Measurements from ENCODE around the gene SLC9A9.
"Not testable (repeated sequence)": the region's sequence is repeated elsewhere in the genome, so short reads cannot be mapped to it uniquely, and the experiment has no call there.

SLC9A9 gene

DNA sequence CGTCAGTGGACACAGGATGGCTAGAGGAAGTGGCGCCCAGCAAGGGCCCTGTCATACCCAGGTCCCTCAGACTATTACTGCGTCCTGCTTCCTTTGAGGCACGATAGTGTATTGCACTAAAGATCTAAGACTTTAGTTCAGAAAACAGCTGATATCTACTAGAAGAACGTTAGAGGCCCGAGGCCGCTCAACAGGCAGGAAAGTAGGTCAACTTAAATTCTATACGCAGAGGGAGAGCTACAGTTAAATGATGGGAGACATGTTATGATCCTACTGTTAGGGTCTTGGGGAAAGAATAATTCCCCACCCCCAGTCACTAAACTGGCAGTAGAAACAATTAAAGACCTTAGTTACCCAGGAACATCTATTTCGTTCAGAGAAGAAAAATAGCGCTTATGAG, 410.9 kb downstream of the SLC9A9 start:
- no peak for DNase-seq

DNA sequence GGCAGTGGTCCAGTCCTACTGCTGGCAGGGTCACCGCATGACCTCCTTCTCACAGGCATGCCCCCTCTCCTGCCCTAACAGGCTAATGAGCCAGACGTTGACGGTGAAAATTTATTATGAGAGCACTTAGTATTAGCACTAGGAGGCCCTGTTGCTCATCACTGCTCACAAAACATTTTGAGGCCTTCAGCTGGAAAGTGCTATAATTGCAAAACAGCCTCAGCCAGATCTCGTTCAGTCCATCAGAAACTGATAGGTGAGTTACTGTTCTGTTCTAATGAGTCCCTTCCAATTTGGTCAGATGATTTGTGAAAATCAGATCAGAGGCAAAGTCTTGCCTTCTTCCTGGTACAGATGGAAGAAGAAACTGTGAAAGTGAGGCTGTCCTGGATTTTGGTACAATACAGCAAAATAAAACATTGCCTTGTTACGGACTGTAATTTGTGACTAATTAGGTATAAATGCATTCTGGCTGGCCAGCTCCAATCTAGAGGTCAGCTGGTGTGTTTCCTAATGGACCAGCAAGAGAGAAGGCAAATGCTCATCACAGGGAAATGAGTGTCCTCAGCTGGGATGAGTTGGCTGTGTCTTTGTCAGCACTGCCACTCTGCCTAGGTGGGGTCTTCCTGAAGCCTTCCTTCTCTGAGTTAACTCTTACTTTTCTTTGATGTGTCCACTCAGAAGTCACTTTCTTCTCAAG, 411.9 kb downstream of the SLC9A9 start:
- DNase-seq: no peak

DNA sequence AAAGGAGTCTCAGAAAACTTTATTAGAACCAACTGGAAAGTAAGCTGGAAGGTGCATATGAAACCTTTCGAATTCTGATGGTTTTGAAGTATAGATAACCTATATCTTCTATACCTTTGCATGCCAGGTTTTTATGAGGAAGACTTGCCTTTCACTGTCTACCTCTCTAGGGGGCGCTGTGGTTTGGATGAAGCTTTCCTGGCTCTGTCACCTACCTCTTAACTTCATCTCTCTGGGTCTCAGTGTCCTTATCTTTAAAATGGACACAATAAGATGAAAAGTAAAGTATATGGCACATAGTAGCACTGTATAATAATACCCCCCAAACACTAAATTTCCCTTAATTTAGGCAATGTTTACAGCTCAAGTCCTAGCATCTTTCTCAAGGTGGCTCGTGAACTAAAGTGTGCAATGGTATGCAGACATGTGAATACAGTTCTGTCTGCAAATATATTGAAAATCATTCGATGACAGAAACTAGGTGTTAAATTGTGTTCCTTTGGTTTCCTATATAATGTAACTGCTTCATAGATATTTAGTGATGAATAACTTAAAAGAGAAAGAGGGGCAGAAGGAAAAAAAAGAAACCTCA, 414.4 kb downstream of the SLC9A9 start:
- DNase-seq: peak; percentile 11

DNA sequence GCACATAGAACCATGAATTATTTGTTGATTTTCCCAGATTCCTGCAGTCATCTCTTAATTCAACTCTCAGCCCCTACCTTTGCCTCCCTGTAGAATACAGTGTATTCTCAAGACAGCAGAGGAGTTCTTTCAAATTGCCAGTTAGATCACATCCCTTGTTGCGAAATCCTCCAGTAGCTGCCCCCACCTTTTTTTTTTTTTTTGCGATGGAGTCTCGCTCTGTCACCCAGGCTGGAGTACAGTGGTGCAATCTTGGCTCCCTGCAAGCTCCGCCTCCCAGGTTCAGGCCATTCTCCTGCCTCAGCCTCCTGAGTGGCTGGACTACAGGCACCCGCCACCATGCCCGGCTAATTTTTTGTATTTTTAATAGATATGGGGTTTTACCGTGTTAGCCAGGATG, 417.0 kb downstream of the SLC9A9 start:
- DNase-seq: not testable (repeated sequence)

DNA sequence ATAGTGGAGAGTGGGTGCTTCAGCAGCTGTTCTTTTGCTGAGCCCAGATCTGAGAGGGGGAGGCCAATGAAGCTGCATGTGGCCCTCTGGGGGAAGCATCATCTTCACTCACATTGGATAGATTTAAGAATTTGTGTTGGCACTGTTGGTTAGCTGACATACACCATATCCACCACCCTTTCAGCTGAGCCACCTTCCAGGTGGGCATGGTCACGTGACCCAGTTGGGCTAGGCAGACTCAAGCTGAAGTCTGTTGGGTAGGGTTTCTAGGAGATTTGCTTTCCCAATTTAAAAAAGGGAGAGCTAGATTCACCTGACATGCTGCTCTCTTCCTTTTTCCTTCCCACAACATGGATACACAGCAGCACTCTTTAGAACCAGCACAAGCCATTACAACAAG, 417.7 kb downstream of the SLC9A9 start:
- DNase-seq: no peak

DNA sequence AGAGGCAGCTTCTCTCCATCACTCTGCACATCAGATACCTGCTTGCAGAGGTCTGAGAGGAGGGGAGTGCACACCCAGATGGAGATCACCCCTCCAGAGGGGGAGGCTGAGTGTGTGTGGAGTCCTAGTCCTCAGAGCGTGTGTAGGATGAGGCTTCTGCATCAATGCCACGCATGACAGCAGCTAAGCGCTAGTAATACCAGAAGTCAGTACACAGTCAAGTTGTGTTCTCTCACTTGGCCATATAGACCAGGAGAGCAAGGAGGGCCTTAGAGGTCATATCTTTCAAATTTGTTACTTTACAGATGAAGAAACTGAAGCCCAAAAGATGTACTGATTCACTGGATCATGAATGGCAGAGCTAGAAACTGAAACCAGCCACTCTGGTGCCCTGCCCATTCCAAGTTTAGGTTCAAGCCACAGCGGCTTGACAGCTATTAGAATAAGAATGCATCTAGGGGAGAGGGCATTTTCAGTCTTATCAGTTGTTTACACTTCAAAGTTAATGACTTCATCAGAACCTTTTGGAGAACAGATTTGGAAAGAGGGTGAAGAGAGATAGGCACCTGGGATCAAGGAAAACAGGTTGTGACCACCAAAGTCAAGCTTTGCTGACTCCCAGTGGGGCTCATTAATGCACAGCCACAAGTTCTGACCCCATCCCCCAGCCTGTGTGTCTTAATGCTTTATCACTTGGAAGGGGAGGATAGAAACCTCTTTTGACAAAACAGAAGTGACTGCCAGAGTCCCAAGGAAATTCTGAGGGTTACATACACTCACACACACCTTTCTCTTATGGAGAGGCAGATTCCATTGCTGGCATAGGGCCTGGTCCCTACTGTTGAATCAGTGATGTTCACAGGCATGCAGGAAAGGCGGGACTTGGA, 418.4 kb downstream of the SLC9A9 start:
- no peak for DNase-seq

DNA sequence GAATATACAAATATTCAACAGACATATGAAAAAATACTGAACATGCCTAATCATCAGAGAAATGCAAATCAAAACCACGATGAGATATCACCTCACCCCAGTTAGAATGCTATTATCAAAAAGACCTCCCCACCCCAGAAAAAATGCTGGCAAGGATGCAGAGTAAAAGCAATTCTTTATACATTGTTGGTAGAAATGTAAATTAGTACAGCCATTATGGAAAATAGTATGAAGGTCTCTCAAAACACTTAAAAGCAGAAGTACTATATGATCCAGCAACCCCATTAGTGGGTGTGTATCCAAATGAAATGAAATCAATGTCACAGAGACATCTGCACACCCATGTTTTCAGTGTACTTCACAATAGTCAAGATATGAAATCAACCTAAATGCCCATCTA, 420.0 kb downstream of the SLC9A9 start:
- no peak for DNase-seq

DNA sequence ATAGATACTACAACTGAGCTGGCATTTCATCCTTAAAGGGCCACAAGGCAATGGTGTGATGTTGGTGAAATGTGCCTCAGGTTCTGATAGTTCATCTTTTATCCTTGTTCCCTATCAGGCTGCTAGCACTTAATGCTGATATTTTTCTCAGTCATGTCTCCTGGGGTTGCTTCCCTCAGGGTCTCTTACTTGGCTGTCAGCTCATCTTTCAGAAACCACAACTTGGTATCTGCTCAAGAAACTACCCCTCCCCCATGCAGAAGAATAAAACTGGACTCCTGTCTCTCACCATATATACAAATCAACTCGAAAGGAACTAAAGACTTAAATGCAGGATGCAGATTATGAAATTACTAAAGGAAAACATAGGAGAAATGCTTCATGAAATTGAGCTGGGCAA, 420.6 kb downstream of the SLC9A9 start:
- DNase-seq: no peak

DNA sequence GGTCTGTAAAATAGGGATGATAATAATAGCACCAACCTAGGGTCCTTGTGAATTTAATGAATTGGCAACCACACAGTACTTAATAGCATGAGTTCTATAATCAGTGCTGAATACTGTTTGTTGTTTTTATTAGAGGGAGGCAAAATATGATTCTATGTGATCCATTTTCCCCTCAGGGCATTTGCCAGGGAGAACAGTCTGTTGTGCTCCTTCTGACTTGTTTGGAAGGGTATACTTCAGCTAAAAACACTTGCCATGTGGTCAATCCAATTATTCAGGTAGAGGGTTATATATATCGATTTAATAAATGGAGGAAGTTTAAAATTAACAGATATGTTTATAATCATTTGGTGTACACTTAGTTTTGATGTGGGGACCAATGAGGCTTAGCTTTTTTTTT, 423.4 kb downstream of the SLC9A9 start:
- no peak for DNase-seq

DNA sequence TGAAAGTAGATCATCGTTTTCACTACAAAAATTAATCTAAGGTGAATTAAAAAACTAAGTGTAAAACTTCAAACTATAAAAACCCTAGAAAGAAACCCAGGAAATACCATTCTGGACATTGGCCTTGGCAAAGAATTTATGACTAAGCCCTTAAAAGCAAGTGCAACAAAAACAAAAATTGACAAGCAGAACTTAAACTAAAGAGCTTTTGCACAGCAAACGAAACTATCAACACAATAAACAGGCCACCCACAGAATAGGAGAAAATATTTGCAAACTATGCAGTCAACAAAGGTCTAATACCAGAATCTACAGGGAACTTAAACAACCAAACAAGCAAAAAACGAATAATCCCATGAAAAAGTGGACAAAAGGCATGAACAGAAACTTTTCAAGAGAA, 426.7 kb downstream of the SLC9A9 start:
- DNase-seq: no peak

DNA sequence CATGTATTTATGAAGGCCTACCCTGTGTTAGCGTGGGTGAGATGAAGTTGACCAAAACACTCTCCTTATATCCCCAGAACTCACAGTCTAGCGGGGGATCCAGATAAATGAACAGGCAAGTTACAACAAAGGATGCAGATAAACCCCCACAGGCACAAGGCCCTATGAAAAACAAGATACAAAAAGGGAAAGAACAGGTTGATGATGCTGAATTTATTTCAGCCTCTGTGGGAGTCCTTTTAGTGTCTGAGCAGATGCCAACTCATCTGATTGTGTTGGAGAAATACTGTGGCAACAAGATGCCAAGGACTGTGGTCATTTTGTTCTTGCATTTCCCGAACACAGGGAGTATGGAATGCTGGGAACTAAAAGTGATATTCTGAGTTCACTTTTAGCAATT, 428.7 kb downstream of the SLC9A9 start:
- no peak for DNase-seq

DNA sequence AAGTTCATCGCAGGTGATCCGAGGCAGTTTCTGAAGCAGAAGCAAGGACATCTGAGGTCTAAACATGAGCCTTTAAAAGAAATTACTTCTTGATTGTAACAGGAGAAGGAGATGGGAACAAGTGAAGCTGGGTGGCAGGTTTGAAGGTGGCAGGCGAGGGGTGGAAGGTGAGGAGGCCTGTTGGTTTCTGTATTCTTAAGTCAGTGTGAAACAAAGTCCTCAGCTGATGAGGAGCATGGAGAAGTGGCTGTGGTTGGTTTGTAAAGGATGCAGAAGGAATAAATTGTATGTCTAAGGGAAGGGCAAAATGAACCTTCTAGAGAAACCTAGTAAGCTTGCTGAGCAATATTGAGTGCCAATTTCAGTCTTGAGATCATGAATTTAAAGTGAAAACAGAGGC, 429.9 kb downstream of the SLC9A9 start:
- no peak for DNase-seq

DNA sequence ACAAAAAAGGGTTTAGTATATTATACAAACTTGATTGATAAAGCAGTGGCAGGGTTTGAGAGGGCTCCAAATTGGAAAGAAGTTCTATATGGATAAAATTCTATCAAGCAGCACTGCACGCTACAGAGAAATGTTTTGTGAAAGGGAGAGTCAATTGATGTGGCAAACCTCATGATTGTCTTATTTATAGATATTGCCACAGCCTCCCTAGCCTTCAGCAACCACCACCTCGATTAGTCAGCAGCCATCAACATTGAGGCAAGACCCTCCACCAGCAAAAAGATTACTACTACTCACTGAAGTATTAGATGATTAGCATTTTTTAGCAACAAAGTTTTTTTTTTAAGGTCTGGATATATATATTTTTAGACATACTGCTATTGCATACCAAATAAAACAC, 432.0 kb downstream of the SLC9A9 start:
- DNase-seq: no peak

DNA sequence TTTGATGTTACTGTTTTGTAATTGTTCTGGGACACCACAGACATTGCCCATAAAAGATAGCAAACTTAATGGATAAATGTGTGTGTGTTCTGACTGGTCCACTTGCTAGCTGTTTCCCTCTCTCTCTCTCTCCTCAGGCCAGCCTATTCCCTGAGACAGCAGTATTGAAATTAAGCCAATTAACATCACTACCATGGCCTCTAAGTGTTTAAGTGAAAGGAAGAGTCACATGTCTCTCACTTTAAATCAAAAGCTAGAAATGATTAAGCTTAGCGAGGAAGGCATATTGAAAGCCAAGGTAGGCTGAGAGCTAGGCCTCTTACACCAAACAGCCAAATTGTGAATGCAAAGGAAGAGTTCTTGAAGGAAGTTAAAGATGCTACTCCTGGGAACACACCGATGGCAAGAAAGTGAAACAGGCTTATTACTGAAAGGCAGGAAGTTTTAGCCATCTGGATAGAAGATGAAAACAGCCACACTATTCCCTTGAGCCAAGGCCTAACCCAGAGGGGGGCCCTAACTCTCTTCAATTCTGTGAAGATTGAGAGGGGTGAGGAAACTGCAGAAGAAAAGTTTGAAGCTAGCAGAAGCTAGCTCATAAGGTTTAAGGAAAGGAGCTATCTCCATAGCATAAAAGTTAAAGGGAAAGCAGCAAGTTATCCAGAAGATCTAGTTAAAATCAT, 433.6 kb downstream of the SLC9A9 start:
- DNase-seq: no peak

DNA sequence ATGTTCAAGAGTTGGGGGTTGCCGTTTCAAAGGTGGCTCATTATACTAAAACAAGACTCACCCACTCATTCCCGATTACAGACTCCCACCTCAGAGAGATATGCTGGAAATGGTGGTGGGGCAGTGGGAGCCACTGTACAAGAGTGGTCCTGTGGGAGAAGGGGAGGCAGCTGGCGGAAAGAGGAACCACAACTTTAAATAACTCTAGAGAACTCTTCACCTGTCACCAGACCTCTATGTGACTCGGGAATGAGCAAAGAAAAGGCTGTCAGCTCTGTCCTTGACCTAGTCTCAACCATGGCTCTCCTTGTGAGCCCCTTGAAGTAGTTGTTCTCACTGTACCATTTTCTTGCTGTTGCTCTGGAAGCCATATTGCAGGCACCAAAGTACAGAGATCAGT, 434.9 kb downstream of the SLC9A9 start:
- no peak for DNase-seq

DNA sequence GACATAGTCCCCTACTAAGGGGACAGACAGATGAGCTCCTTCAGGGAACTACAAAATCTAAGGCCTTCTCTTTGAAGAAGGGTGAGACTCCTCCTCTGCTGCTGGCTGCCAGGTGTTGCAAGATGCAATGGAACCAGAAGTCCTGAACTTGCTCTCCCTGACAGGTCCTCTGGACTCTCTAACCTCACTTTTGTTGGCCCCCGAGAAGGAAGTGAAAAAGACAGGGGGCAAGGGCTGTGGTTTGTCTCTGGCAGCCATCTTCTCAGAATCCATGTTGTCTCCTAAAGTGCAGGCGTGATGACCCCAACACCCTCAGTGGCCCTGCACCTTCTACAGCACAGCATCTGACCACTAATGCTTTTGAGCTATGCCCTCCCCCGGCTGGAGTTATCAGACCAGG, 436.2 kb downstream of the SLC9A9 start:
- no peak for DNase-seq

DNA sequence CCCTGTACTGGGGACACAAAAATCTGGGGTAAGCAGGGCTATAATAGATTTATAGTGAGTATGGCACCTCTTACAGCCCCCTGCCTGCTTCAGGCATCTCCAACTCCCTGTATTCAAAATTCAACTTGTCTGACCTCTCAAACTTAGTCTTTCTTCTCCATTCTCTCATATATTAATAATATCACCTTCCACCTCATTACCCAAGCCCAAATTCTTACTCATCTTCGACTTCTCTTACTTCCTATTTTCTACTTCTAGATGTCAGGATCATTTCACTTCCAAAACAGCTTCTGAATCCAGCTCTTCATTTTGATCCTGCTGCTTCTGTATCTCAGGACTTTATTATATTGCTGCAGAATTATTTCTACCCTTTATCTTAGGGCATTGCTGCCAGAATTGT, 438.0 kb downstream of the SLC9A9 start:
- no peak for DNase-seq

DNA sequence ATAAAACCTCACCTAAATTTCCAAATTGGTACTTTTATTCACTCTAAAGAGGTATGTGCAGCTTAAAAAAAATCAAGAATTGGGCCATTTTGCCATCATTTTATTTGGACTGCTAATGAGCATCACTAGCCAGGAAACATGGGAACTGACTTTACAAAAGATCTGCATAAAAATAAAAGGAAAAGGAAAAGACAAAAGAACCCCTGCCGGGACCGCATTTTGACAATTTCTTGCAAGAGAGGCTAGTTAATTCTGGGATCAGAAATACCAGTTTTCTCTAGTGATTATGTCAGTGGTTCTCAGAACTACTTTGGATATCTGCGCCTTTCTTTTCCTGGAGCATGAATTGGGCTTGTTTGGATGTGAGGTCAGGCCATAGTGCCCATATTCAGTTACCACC, 439.5 kb downstream of the SLC9A9 start:
- DNase-seq: no peak

DNA sequence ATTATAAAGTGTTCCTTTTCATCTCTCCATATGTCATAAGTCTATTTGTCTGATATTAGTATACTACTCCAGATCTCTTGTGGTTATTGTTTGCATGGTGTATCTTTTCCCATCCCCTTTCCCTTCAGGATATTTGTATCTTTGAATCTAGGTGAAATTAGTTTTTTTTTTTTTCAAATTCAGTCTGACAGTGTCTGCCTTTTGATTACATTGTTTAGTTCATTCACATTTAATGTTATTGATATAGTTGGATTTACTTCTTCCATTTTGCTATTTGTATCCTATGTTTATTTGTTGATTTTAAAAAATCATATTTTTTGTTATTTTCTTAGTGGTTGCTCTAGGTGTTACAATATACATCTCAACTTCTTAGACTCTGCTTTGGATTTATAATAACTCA, 445.7 kb downstream of the SLC9A9 start:
- DNase-seq: no peak

DNA sequence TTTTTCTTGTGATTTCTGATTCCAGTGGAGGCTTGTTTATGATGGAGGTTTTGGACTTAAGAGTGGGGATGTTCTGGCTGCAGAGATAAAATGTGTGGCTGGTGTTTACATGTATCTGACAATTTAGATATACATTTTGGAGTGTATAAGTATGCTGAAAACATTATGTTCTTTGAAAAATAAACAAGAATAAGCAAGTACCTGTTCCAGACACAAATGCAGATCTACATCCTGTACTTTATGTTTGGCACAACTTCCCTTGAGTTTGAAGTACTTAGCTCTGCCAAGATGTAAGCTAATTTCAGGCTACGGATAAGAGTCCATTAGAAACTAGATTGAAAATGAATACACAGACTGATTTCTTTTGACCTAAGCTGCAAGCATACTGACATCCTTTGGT, 451.5 kb downstream of the SLC9A9 start:
- no peak for DNase-seq

DNA sequence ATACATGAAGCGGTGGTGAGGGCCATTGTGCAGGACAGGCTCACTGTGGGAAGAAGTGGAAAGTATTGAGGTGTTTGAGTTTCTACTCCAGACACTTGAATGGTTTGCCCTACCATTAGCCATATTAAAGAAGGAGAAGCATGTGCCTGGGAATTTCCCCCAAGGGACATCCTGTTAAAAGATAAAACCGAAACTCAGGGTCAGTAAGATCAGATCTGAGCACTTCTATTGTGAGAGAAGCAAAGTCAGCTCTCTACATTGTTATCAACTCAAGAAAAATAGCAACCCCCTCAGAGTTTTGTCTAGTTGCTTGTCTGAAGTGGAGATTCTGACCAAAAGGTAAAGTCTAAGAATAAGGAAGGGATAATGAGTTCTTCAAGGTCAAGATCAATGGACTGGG, 458.9 kb downstream of the SLC9A9 start:
- no peak for DNase-seq

DNA sequence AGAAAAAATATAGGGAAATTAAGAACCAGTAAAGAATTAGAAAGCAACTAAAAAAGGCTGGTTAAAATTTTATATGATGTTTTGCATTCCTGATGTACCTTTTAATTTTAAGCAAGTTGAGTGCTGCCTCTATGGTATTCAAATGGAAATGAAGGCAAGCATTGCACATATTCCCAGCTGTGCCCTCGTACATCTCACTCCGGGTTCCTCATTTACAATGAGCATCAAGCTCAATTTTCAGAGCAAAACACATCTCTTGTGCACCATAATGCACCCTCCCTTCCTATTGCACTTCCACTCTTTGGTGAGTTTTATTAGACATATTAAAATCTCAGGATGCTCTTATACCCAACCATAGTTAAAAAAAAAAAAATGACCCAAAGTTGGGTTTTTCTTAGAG, 460.8 kb downstream of the SLC9A9 start:
- no peak for DNase-seq

DNA sequence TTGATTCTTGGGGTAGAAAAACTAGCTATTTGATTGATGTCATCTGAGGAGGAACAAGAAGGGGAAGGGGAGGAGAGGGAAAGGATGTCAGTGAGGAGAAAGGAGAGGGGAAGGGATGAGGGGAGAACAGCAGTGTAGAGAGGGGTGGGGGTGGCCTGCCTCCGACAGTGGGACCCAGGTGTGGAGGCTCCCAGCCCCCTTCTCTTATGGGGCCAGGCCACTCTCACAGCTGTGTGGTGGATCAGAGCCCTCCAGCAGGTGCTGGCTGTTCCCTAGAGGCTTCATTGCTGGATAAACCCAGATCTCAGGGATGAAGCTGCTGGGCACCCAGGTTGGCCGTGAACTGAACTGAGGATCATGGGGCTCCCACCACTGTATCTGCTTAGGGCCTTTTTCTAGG, 464.2 kb downstream of the SLC9A9 start:
- DNase-seq: no peak

DNA sequence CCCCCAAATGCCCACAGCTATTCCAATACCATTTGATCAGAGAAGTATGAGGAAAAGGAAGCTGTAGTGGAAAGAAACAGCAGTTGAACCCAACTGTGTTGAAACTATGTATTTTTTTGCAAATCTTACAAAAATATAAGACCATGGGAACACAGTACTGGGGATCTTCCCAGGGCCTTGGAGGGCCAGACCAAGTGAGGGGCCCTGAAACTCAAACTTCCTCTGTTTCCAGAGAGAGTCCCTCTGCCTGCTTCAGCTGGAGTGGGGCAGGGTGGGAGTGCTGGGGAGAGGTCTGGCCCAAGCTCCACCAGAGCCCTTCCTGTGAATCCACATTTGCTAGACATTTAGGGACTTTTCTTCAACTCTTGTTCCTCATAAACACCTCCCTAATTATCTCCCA, 464.8 kb downstream of the SLC9A9 start:
- no peak for DNase-seq

Measured in CD4-positive, alpha-beta T cell treated with Interleukin-17A for 1 hour (primary cell).